ENCODE results near the gene UBE2D3.

GRCh38 chr4:102759831-102760644 lies 67.3 kb downstream of the UBE2D3 start:
- no peak for TF ChIP-seq EP300 (IDR thresholded peaks at IDR 0.05)
- TF ChIP-seq CTCF (IDR thresholded peaks at IDR 0.05): no peak
- no peak for TF ChIP-seq POLR2A (IDR thresholded peaks at IDR 0.05)
